CD4-positive, alpha-beta T cell (primary cell): Measurements from ENCODE around the gene ESRRB. TPM values are rescaled to one million over a fixed set of nuclear protein-coding genes. Genes with fewer than 3 reads are reported as not detected.

Experiments used
- ATAC-seq: fragments of 200-7000 bp; cut with Tn5 transposase; one replicate; pipeline ENCODE4 v1.10.0; 2022; ENCODE audit warnings: mild to moderate bottlenecking; ENCODE audit not compliant: poor library complexity
- CTCF ChIA-PET: fragments of 350-600 bp; sonication (Branson Sonifier 250); formaldehyde crosslinking; loops from one replicate; lab custom pipeline; 2021; ENCODE audit warnings: antibody characterized with exemption, inconsistent platforms; lab: Charles Lee
- POLR2A ChIA-PET: fragments of 350-600 bp; sonication (Branson Sonifier 250); formaldehyde crosslinking; loops from one replicate; lab custom pipeline; 2021; ENCODE audit warnings: antibody characterized with exemption, inconsistent platforms; lab: Charles Lee
- DNase-seq, 14 experiments: peaks; one replicate each; pipeline ENCODE4 v3.0.0-alpha.2; 2013 to 2020; ENCODE audit warnings: mixed read lengths in 2 of 14
- H3K27ac ChIP-seq, 2 donors: one replicate each; pipeline versions ENCODE4 v1.5.1 to v1.7.0; 2013; ENCODE audit warnings: low read length in 2 of 2, low read depth in 1 of 2, mild to moderate bottlenecking in 1 of 2
- H3K27me3 ChIP-seq, 2 experiments: 1 replicate in 1 of 2; 2 replicates in 1 of 2; pipeline versions ENCODE4 v1.6.1 to v1.7.0; 2013; ENCODE audit warnings: low read length in 2 of 2, control low read depth in 1 of 2, mild to moderate bottlenecking in 1 of 2, moderate library complexity in 1 of 2; ENCODE audit not compliant: insufficient read depth in 2 of 2, control insufficient read depth in 1 of 2
- H3K36me3 ChIP-seq: one replicate; pipeline ENCODE4 v1.6.1; 2013; ENCODE audit warnings: low read length, control low read depth; ENCODE audit not compliant: insufficient read depth
- H3K4me1 ChIP-seq: one replicate; pipeline ENCODE4 v1.6.1; 2013; ENCODE audit warnings: low read length, control low read depth; ENCODE audit not compliant: insufficient read depth
- H3K4me3 ChIP-seq: one replicate; pipeline ENCODE4 v1.5.1; 2013; ENCODE audit warnings: mild to moderate bottlenecking, low read length, moderate library complexity
- H3K9me3 ChIP-seq, 2 experiments: 1 replicate in 1 of 2; 2 replicates in 1 of 2; pipeline versions ENCODE4 v1.6.1 to v1.7.0; 2013; ENCODE audit warnings: low read length in 2 of 2, mild to moderate bottlenecking in 2 of 2, control low read depth in 1 of 2, moderate library complexity in 1 of 2; ENCODE audit not compliant: control insufficient read depth in 1 of 2, insufficient read depth in 1 of 2
- H3K27ac Mint-ChIP-seq: one replicate; pipeline ENCODE4 v1.8.0; 2020; ENCODE audit warnings: mixed read lengths
- H3K27me3 Mint-ChIP-seq: one replicate; pipeline ENCODE4 v1.8.0; 2021; ENCODE audit warnings: mixed read lengths
- H3K36me3 Mint-ChIP-seq: one replicate; pipeline ENCODE4 v1.8.0; 2021; ENCODE audit warnings: low read depth, mixed read lengths
- H3K4me1 Mint-ChIP-seq: one replicate; pipeline ENCODE4 v1.8.0; 2021; ENCODE audit warnings: low read depth, mixed read lengths
- H3K4me3 Mint-ChIP-seq: one replicate; pipeline ENCODE4 v1.8.0; 2020; ENCODE audit warnings: mild to moderate bottlenecking, mixed read lengths
- H3K9me3 Mint-ChIP-seq: one replicate; pipeline ENCODE4 v1.8.0; 2020; ENCODE audit warnings: mixed read lengths
- intact Hi-C, 2 experiments: fragments of 100-400 bp; cut with DNase I in 1 of 2; cut with micrococcal nuclease in 1 of 2; formaldehyde crosslinking; loops; one replicate each; pipeline versions ENCODE4 v1.15.1 to v1.9.0; 2023 to 2025; cut with DNase I, micrococcal nuclease
- total RNA-seq, 174 experiments: library from RNA in 2 of 174; stranded (reverse) in 2 of 174; gene quantifications; one replicate each; pipeline ENCODE4 v1.2.3 and lab custom pipeline; 2021 to 2026
- TF ChIP-seq, protein P1 (sequence below): fragments of 200-600 bp; IDR thresholded peaks from one replicate; pipeline ENCODE4 v1.8.0; 2022; ENCODE audit warnings: antibody characterized with exemption, mild to moderate bottlenecking

Gene ESRRB
- total RNA-seq, 2 experiments from 2014 or later = 0.17 to 0.27 TPM

GRCh38 chr14:76431538-76431937 lies 55.6 kb downstream of the ESRRB start:
- Mint-ChIP-seq H3K27me3 (peaks cover 22% of the 10 kb centered on the region), H3K27ac (no peak overlapping the region), H3K9me3 (no peaks in the 10 kb centered on the region), H3K36me3 (no peaks in the 10 kb centered on the region), H3K4me1 (no peaks in the 10 kb centered on the region), H3K4me3 (no peak overlapping the region)
- ChIA-PET POLR2A (no interaction called here), CTCF (no interaction called here)
- Histone ChIP-seq H3K36me3 (no peaks in the 10 kb centered on the region), H3K27ac (no peak overlapping the region), H3K4me3 (no peak overlapping the region), H3K9me3 (no peaks in the 10 kb centered on the region), H3K27me3 (peaks cover 0 to 8% of the 10 kb centered on the region in 2 experiments), H3K4me1 (no peaks in the 10 kb centered on the region)
- ATAC-seq = no peak
- intact Hi-C loops = no loop called here
- TF ChIP-seq, protein P1, sequence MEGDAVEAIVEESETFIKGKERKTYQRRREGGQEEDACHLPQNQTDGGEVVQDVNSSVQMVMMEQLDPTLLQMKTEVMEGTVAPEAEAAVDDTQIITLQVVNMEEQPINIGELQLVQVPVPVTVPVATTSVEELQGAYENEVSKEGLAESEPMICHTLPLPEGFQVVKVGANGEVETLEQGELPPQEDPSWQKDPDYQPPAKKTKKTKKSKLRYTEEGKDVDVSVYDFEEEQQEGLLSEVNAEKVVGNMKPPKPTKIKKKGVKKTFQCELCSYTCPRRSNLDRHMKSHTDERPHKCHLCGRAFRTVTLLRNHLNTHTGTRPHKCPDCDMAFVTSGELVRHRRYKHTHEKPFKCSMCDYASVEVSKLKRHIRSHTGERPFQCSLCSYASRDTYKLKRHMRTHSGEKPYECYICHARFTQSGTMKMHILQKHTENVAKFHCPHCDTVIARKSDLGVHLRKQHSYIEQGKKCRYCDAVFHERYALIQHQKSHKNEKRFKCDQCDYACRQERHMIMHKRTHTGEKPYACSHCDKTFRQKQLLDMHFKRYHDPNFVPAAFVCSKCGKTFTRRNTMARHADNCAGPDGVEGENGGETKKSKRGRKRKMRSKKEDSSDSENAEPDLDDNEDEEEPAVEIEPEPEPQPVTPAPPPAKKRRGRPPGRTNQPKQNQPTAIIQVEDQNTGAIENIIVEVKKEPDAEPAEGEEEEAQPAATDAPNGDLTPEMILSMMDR = no peak
- DNase-seq = no peak

GRCh38 chr14:76432827-76433752 lies 57.2 kb downstream of the ESRRB start:
- Mint-ChIP-seq H3K27me3 (peaks cover 22% of the 10 kb centered on the region), H3K4me1 (no peaks in the 10 kb centered on the region), H3K36me3 (no peaks in the 10 kb centered on the region), H3K4me3 (no peak overlapping the region), H3K9me3 (no peaks in the 10 kb centered on the region), H3K27ac (no peak overlapping the region)
- Histone ChIP-seq H3K4me3 (no peak overlapping the region), H3K27me3 (peaks cover 0 to 2% of the 10 kb centered on the region in 2 experiments), H3K4me1 (no peaks in the 10 kb centered on the region), H3K9me3 (no peaks in the 10 kb centered on the region), H3K27ac (no peak overlapping the region), H3K36me3 (no peaks in the 10 kb centered on the region)
- intact Hi-C loops = no loop called here
- DNase-seq (no peak), ATAC-seq (no peak)
- ChIA-PET POLR2A (no interaction called here), CTCF (no interaction called here)
- TF ChIP-seq, protein P1 = no peak

DNA sequence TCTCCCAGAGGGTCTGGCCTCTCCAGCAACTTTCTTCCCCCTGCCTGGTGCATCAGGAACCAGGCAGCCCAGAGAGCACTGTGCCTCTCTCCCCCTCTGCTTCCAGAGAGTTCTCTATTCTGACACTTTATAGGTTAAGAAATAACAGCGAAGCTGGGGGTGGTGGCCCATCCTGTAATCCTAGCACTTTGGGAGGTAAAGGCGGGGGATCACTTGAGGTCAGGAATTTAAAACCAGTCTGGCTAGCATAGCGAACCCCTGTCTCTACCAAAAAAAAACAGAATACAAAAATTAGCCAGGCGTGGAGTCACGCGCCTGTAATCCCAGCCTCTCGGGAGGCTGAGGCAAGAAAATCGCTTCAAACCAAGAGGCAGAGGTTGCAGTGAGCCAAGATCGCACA lies 58.3 kb downstream of the ESRRB start:
- H3K4me3 ChIP-seq = no peak overlapping the region
- DNase-seq (no peak), ATAC-seq (no peak)
- no peak overlapping the region for H3K27ac Mint-ChIP-seq
- intact Hi-C loops = no loop called here
- no peaks in the 10 kb centered on the region for H3K36me3 ChIP-seq
- H3K4me1 Mint-ChIP-seq = no peaks in the 10 kb centered on the region
- peaks cover 0 to 2% of the 10 kb centered on the region in 2 experiments for H3K27me3 ChIP-seq
- ChIA-PET CTCF (no interaction called here), POLR2A (no interaction called here)
- no peaks in the 10 kb centered on the region for H3K4me1 ChIP-seq
- peaks cover 19% of the 10 kb centered on the region for H3K27me3 Mint-ChIP-seq
- no peaks in the 10 kb centered on the region for H3K36me3 Mint-ChIP-seq
- H3K9me3 ChIP-seq = peaks cover 0 to under 1% of the 10 kb centered on the region in 2 experiments
- TF ChIP-seq, protein P1 = no peak
- H3K9me3 Mint-ChIP-seq = no peaks in the 10 kb centered on the region
- H3K4me3 Mint-ChIP-seq = no peak overlapping the region
- H3K27ac ChIP-seq = no peak overlapping the region
